ENCODE data around the gene REEP1. TPM values are rescaled to one million over a fixed set of nuclear protein-coding genes. Genes with fewer than 3 reads are reported as not detected.

The REEP1 gene
- total and polyA plus RNA-seq, 10 donors, result 0.57 to 7.6 (median 3.4) TPM

GRCh38 chr2:86371527-86371926 lies 34.1 kb upstream of the REEP1 start:
- H3K27ac ChIP-seq, result peak overlapping the region in 3 of 8 donors; percentile 3 to 22 (median 14)
- WGBS, 5 donors, result 24 to 40% (median 30%) methylated on average over 4 of the region's 4 CpGs
- no peak overlapping the region for H3K4me3 ChIP-seq
- H3K36me3 ChIP-seq, result no peaks in the 10 kb centered on the region
- H3K27me3 ChIP-seq (replicated peaks in 1 of 7), result no peaks in the 10 kb centered on the region
- H3K4me1 ChIP-seq, result peaks cover 0 to 38% (median 27%) of the 10 kb centered on the region in 6 donors
- intact Hi-C loops (cut with DNase I; ENCODE audit: low total_unique reads), result loop anchor here (5.0 kb wide), 1 partner anchor 149 kb away; no protein-coding TSS in a partner anchor
- DNase-seq, result no peak
- peaks cover 0 to 9% (median 6%) of the 10 kb centered on the region in 8 donors for H3K9me3 ChIP-seq
- TF ChIP-seq POLR2A (IDR thresholded peaks at IDR 0.05) (no peak), POLR2AphosphoS5 (IDR thresholded peaks at IDR 0.05) (no peak)

DNA sequence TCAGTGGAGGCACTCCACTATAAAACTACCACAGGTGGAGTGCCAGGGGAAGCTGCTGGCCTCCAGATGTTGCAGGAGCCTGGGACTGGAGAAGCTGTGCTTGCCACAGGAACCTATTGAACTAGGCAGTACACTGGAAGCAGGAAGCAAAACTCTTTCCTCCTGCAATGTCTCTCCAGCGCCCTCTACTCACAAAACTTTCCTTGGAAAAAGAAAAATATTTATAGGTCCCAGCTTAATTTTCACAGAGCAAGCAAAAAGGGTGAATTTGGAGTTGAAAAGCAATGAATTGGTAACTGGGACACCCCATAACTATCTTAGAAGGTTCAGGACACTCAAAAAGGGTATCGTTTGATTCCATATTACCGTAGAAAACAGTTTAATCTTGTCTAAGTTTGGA lies 33.2 kb upstream of the REEP1 start:
- WGBS, 5 donors, result 78 to 98% (median 95%) methylated on average over 3 of the region's 3 CpGs
- intact Hi-C loops (cut with DNase I; ENCODE audit: low total_unique reads), result loop anchor here (5.0 kb wide), 1 partner anchor 148 kb away; no protein-coding TSS in a partner anchor
- H3K27ac ChIP-seq, result no peak overlapping the region
- TF ChIP-seq, protein P1, sequence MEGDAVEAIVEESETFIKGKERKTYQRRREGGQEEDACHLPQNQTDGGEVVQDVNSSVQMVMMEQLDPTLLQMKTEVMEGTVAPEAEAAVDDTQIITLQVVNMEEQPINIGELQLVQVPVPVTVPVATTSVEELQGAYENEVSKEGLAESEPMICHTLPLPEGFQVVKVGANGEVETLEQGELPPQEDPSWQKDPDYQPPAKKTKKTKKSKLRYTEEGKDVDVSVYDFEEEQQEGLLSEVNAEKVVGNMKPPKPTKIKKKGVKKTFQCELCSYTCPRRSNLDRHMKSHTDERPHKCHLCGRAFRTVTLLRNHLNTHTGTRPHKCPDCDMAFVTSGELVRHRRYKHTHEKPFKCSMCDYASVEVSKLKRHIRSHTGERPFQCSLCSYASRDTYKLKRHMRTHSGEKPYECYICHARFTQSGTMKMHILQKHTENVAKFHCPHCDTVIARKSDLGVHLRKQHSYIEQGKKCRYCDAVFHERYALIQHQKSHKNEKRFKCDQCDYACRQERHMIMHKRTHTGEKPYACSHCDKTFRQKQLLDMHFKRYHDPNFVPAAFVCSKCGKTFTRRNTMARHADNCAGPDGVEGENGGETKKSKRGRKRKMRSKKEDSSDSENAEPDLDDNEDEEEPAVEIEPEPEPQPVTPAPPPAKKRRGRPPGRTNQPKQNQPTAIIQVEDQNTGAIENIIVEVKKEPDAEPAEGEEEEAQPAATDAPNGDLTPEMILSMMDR (IDR thresholded peaks at IDR 0.05 in 8 of 11, conservative IDR thresholded peaks at IDR 0.05 in 3 of 11), result no peak
- TF ChIP-seq POLR2A (IDR thresholded peaks at IDR 0.05) (no peak), POLR2AphosphoS5 (IDR thresholded peaks at IDR 0.05) (no peak)
- peaks cover 0 to 9% (median 6%) of the 10 kb centered on the region in 8 donors for H3K9me3 ChIP-seq
- H3K36me3 ChIP-seq, result no peaks in the 10 kb centered on the region
- H3K4me1 ChIP-seq, result peaks cover 0 to 38% (median 27%) of the 10 kb centered on the region in 6 donors
- no peak overlapping the region for H3K4me3 ChIP-seq
- no peaks in the 10 kb centered on the region for H3K27me3 ChIP-seq (replicated peaks in 1 of 7)
- DNase-seq, result no peak

DNA sequence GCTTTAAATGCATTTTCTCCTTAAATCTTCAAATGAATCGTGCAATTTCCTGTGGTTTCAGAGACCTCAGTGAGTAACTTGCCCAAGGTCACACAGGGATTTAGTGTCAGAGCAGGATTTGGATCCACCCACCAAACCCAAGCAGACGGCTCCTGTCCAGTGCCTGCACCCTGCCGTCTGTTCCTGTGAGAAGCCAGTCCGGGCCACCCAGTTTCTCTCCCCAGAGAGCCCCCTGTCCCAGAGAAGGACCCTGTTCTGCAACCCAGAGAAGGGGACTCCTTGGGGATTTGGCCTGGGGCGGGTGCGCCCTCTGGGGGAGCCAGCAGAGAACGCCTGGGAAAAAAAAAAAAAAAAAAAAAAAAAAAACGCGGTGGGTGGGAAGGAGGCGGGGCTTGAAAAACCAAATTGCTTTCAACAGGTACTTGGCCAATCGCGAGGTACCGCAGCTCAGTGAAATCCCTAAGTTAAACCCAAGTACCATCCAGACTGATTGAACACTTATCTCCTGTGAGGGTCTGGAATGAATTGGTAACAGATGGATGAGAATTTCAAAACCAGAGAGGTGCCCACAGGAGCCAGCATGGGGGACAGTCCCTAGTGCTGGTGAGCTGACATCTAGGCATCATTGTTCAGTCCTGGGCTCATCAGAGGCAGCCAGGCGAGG lies 30.9 kb upstream of the REEP1 start:
- no peaks in the 10 kb centered on the region for H3K36me3 ChIP-seq
- 5 to 14% (median 7%) methylated on average over 14 of the region's 14 CpGs for WGBS, 5 donors
- peaks cover 0 to 38% (median 27%) of the 10 kb centered on the region in 6 donors for H3K4me1 ChIP-seq
- peak overlapping the region in 1 of 8 donors; percentile 14 for H3K27ac ChIP-seq
- no peaks in the 10 kb centered on the region for H3K27me3 ChIP-seq (replicated peaks in 1 of 7)
- intact Hi-C loops (cut with DNase I; ENCODE audit: low total_unique reads), result no loop called here
- peak; percentile 78 for DNase-seq
- H3K4me3 ChIP-seq, result peak overlapping the region in 3 of 8 donors; percentile 1 to 43 (median 1)
- TF ChIP-seq POLR2AphosphoS5 (IDR thresholded peaks at IDR 0.05), result no peak
- TF ChIP-seq, protein P1 (IDR thresholded peaks at IDR 0.05 in 8 of 11, conservative IDR thresholded peaks at IDR 0.05 in 3 of 11), result peak in 8 of 11 experiments; percentile 31 to 63 (median 54)
- H3K9me3 ChIP-seq, result peaks cover 0 to 9% (median 6%) of the 10 kb centered on the region in 8 donors

- peaks cover 0 to 9% (median 6%) of the 10 kb centered on the region in 8 donors for H3K9me3 ChIP-seq
- TF ChIP-seq, protein P1 (IDR thresholded peaks at IDR 0.05 in 8 of 11, conservative IDR thresholded peaks at IDR 0.05 in 3 of 11), result no peak
- TF ChIP-seq POLR2AphosphoS5 (IDR thresholded peaks at IDR 0.05), result no peak
- TF ChIP-seq POLR2A (IDR thresholded peaks at IDR 0.05), result no peak
- no peak for DNase-seq
- intact Hi-C loops (cut with DNase I; ENCODE audit: low total_unique reads), result no loop called here
- peaks cover 0 to 33% (median 24%) of the 10 kb centered on the region in 6 donors for H3K4me1 ChIP-seq
- no peaks in the 10 kb centered on the region for H3K36me3 ChIP-seq
- no peak overlapping the region for H3K4me3 ChIP-seq
- H3K27me3 ChIP-seq (replicated peaks in 1 of 7), result no peaks in the 10 kb centered on the region
- no peak overlapping the region for H3K27ac ChIP-seq
These were observed 30.0 kb upstream of the REEP1 start for GRCh38 chr2:86367499-86367777.
